ENCODE results near the gene RARG. TPM values are rescaled to one million over a fixed set of nuclear protein-coding genes. Genes with fewer than 3 reads are reported as not detected.

Gene RARG
- total and polyA plus RNA-seq, 2 of the 8 experiments (the other 6 are each of a cell fraction or from before 2014, with no cell fraction given): 68.6 to 68.9 TPM

GRCh38 chr12:53180220-53180930, 51.6 kb downstream of the RARG start, which contains the start of the genes CSAD and ZNF740 (continued):
- TF ChIP-seq SIN3A (conservative IDR thresholded peaks at IDR 0.05 in 1 of 2, IDR thresholded peaks at IDR 0.05 in 1 of 2; ENCODE audit: low read depth in 1 of 2, low read length in 2 of 2) (peak; percentile 70 to 79; a peak in 3 of 4 replicates), CHD1 (IDR thresholded peaks at IDR 0.05; ENCODE audit: low read depth, low read length) (no peak)
